H9 (cell line): ENCODE results near the gene CHID1. TPM values are rescaled to one million over a fixed set of nuclear protein-coding genes. Genes with fewer than 3 reads are reported as not detected.

Source experiments
- DNase-seq: peaks from one replicate; pipeline ENCODE4 v3.0.0-alpha.2; 2017
- H2AFZ ChIP-seq: one replicate; pipeline ENCODE4 v1.6.1; 2013; ENCODE audit warnings: mild to moderate bottlenecking, low read length, control low read depth, moderate library complexity
- H2AK5ac ChIP-seq: 2 replicates; pipeline ENCODE4 v1.6.1; 2013; ENCODE audit warnings: low read length, control low read depth, mixed read lengths; ENCODE audit not compliant: insufficient read length
- H2BK120ac ChIP-seq: one replicate; pipeline ENCODE4 v1.6.1; 2013; ENCODE audit warnings: low read depth, mild to moderate bottlenecking, low read length, control low read depth, inconsistent platforms; ENCODE audit not compliant: poor library complexity, severe bottlenecking
- H2BK12ac ChIP-seq: 2 replicates; pipeline ENCODE4 v1.6.1; 2013; ENCODE audit warnings: low read length, control low read depth, mixed read lengths, low read depth; ENCODE audit not compliant: insufficient read length
- H2BK15ac ChIP-seq: 2 replicates; pipeline ENCODE4 v1.6.1; 2013; ENCODE audit warnings: low read depth, low read length, control low read depth
- H2BK20ac ChIP-seq: one replicate; pipeline ENCODE4 v1.6.1; 2013; ENCODE audit warnings: low read depth, mild to moderate bottlenecking, low read length, control low read depth, inconsistent platforms; ENCODE audit not compliant: poor library complexity, severe bottlenecking
- H2BK5ac ChIP-seq: 2 replicates; pipeline ENCODE4 v1.6.1; 2013; ENCODE audit warnings: low read length, control low read depth, mixed read lengths; ENCODE audit not compliant: insufficient read length
- H3K14ac ChIP-seq: 2 replicates; pipeline ENCODE4 v1.6.1; 2013; ENCODE audit warnings: low read length, control low read depth; ENCODE audit not compliant: insufficient read depth
- H3K18ac ChIP-seq: 2 replicates; pipeline ENCODE4 v1.6.1; 2013; ENCODE audit warnings: low read depth, mild to moderate bottlenecking, mixed read lengths, low read length, control low read depth; ENCODE audit not compliant: insufficient read length
- H3K23ac ChIP-seq: 2 replicates; pipeline ENCODE4 v1.6.1; 2013; ENCODE audit warnings: low read length, control low read depth, mixed read lengths, low read depth; ENCODE audit not compliant: insufficient read length
- H3K23me2 ChIP-seq: 2 replicates; pipeline ENCODE4 v1.6.1; 2013; ENCODE audit warnings: low read depth, mild to moderate bottlenecking, mixed read lengths, low read length, control low read depth; ENCODE audit not compliant: insufficient read length, poor library complexity, severe bottlenecking
- H3K27ac ChIP-seq: 2 replicates; pipeline ENCODE4 v1.5.1; 2013; ENCODE audit warnings: low read length, control low read depth, mixed read lengths, low read depth; ENCODE audit not compliant: insufficient read length
- H3K27me3 ChIP-seq: 2 replicates; pipeline ENCODE4 v1.6.1; 2013; ENCODE audit warnings: low read length, control low read depth, inconsistent platforms; ENCODE audit not compliant: insufficient read depth
- H3K4ac ChIP-seq: 2 replicates; pipeline ENCODE4 v1.6.1; 2013; ENCODE audit warnings: low read depth, mild to moderate bottlenecking, control low read depth, inconsistent platforms, low read length, moderate library complexity
- H3K4me1 ChIP-seq: 2 replicates; pipeline ENCODE4 v1.6.1; 2013; ENCODE audit warnings: low read length, control low read depth, inconsistent platforms; ENCODE audit not compliant: insufficient read depth
- H3K4me2 ChIP-seq: 2 replicates; pipeline ENCODE4 v1.6.1; 2013; ENCODE audit warnings: low read length, control low read depth, mixed read lengths; ENCODE audit not compliant: insufficient read length, insufficient read depth
- H3K56ac ChIP-seq: 2 replicates; pipeline ENCODE4 v1.6.1; 2013; ENCODE audit warnings: low read depth, mild to moderate bottlenecking, mixed read lengths, low read length, control low read depth; ENCODE audit not compliant: insufficient read length
- H3K79me1 ChIP-seq: 2 replicates; pipeline ENCODE4 v1.6.1; 2013; ENCODE audit warnings: low read depth, mild to moderate bottlenecking, moderate library complexity, low read length, control low read depth, inconsistent platforms; ENCODE audit not compliant: insufficient read depth, poor library complexity, severe bottlenecking
- H3K79me2 ChIP-seq: 2 replicates; pipeline ENCODE4 v1.6.1; 2013; ENCODE audit warnings: low read length, control low read depth, inconsistent platforms; ENCODE audit not compliant: insufficient read depth
- H3K9ac ChIP-seq: 2 replicates; pipeline ENCODE4 v1.6.1; 2013; ENCODE audit warnings: low read length, control low read depth, mixed read lengths; ENCODE audit not compliant: insufficient read length; ENCODE audit errors: extremely low read depth
- H3K9me3 ChIP-seq: one replicate; pipeline ENCODE4 v1.6.1; 2013; ENCODE audit warnings: low read depth, low read length, inconsistent platforms; ENCODE audit not compliant: control insufficient read depth
- H3T11ph ChIP-seq: one replicate; pipeline ENCODE4 v1.6.1; 2013; ENCODE audit warnings: mild to moderate bottlenecking, low read length, control low read depth, inconsistent platforms
- H4K20me1 ChIP-seq: one replicate; pipeline ENCODE4 v1.6.1; 2013; ENCODE audit not compliant: control insufficient read depth, insufficient read length, insufficient read depth
- H4K5ac ChIP-seq: 2 replicates; pipeline ENCODE4 v1.6.1; 2013; ENCODE audit warnings: low read depth, mild to moderate bottlenecking, mixed read lengths, low read length, control low read depth; ENCODE audit not compliant: insufficient read length
- H4K8ac ChIP-seq: replicated peaks from 2 replicates; pipeline ENCODE4 v1.6.1; 2013; ENCODE audit warnings: low read length, control low read depth, mixed read lengths, low read depth; ENCODE audit not compliant: insufficient read length
- H4K91ac ChIP-seq: 2 replicates; pipeline ENCODE4 v1.6.1; 2013; ENCODE audit warnings: low read depth, mild to moderate bottlenecking, moderate library complexity, mixed read lengths, low read length, control low read depth; ENCODE audit not compliant: insufficient read length
- H3K27ac Mint-ChIP-seq, 3 experiments: 2 replicates in 2 of 3; 3 replicates in 1 of 3; pipeline ENCODE4 v1.8.0; 2020 to 2021; ENCODE audit warnings: mixed read lengths in 3 of 3, mild to moderate bottlenecking in 1 of 3, moderate library complexity in 1 of 3
- H3K27me3 Mint-ChIP-seq: 2 replicates; pipeline ENCODE4 v1.8.0; 2021; ENCODE audit warnings: low read depth, mild to moderate bottlenecking, moderate library complexity, mixed read lengths
- H3K36me3 Mint-ChIP-seq, 3 experiments: 2 replicates in 2 of 3; 3 replicates in 1 of 3; pipeline ENCODE4 v1.8.0; 2020 to 2021; ENCODE audit warnings: low read depth in 3 of 3, mixed read lengths in 3 of 3; ENCODE audit not compliant: insufficient read depth in 1 of 3
- H3K4me1 Mint-ChIP-seq, 2 experiments: 2 replicates each; pipeline ENCODE4 v1.8.0; 2020; ENCODE audit warnings: mixed read lengths in 2 of 2
- H3K4me3 Mint-ChIP-seq, 2 experiments: 2 replicates in 1 of 2; 3 replicates in 1 of 2; pipeline ENCODE4 v1.8.0; 2020 to 2021; ENCODE audit warnings: mild to moderate bottlenecking in 2 of 2, mixed read lengths in 2 of 2, moderate library complexity in 1 of 2
- H3K9me3 Mint-ChIP-seq, 2 experiments: 2 replicates in 1 of 2; 3 replicates in 1 of 2; pipeline ENCODE4 v1.8.0; 2020; ENCODE audit warnings: mild to moderate bottlenecking in 2 of 2, mixed read lengths in 2 of 2, moderate library complexity in 1 of 2
- WGBS: extraction: QIAGEN DNeasy Blood & Tissue Kit; methylation state at CpG from one replicate; pipeline ENCODE4 v1.1.7; 2013; ENCODE audit warnings: missing lambda C conversion rate, low lambda C conversion rate, mixed read lengths; ENCODE audit not compliant: insufficient read length; ENCODE audit errors: extremely low coverage; 5-methylcytosine and 5-hydroxymethylcytosine counted together
- total RNA-seq: library from RNA; stranded (reverse); gene quantifications from 2 replicates; pipeline ENCODE4 v1.2.1, GENCODE V29; 2021
- TF ChIP-seq, protein P1 (sequence below): fragments of 200-600 bp; sonication (generic); conservative IDR thresholded peaks from 3 replicates; pipeline ENCODE4 v1.8.0; 2021; ENCODE audit warnings: antibody characterized with exemption, mild to moderate bottlenecking

CHID1 gene
- total RNA-seq, 1 experiment from 2014 or later = 89.4 TPM

GRCh38 chr11:944711-945470 is 34.3 kb upstream of the CHID1 start:
- H3K27me3 Mint-ChIP-seq = no peaks in the 10 kb centered on the region
- H3K4me2 ChIP-seq = peak overlapping the region; percentile 40
- H3K23me2 ChIP-seq = no peaks in the 10 kb centered on the region
- no peak overlapping the region for H2BK15ac ChIP-seq
- peak overlapping the region; percentile 87 for H3K18ac ChIP-seq
- no peak overlapping the region for H2BK120ac ChIP-seq
- H2BK12ac ChIP-seq = no peak overlapping the region
- 0 out of 2 replicates have a peak overlapping the region, but pooled peaks have one; percentile 33 for H3K14ac ChIP-seq
- no peaks in the 10 kb centered on the region for H3K27me3 ChIP-seq
- WGBS = no CpG with 5 or more reads among the region's 13 CpGs
- no peak overlapping the region for H3K4ac ChIP-seq
- no peaks in the 10 kb centered on the region for H3K9me3 ChIP-seq
- peak overlapping the region; percentile 97 to 99 (median 99) for H3K27ac Mint-ChIP-seq
- H3K9me3 Mint-ChIP-seq = peaks cover 3 to 10% of the 10 kb centered on the region in 2 experiments; a peak in 4 of 5 replicates
- H4K5ac ChIP-seq = no peak overlapping the region
- DNase-seq = peak; percentile 89
- no peak overlapping the region for H2AFZ ChIP-seq
- peaks cover 17% of the 10 kb centered on the region; the same call in 1 of the 2 replicates for H3K4me1 ChIP-seq
- H3K56ac ChIP-seq = no peak overlapping the region
- H3K27ac ChIP-seq = peak overlapping the region; percentile 47
- peaks cover 68 to 76% of the 10 kb centered on the region in 2 experiments for H3K4me1 Mint-ChIP-seq
- no peak overlapping the region for H4K8ac ChIP-seq
- no peak overlapping the region for H3T11ph ChIP-seq
- no peak overlapping the region for H2AK5ac ChIP-seq
- peak overlapping the region; percentile 60 to 74 for H3K4me3 Mint-ChIP-seq
- H3K23ac ChIP-seq = no peak overlapping the region
- TF ChIP-seq, protein P1, sequence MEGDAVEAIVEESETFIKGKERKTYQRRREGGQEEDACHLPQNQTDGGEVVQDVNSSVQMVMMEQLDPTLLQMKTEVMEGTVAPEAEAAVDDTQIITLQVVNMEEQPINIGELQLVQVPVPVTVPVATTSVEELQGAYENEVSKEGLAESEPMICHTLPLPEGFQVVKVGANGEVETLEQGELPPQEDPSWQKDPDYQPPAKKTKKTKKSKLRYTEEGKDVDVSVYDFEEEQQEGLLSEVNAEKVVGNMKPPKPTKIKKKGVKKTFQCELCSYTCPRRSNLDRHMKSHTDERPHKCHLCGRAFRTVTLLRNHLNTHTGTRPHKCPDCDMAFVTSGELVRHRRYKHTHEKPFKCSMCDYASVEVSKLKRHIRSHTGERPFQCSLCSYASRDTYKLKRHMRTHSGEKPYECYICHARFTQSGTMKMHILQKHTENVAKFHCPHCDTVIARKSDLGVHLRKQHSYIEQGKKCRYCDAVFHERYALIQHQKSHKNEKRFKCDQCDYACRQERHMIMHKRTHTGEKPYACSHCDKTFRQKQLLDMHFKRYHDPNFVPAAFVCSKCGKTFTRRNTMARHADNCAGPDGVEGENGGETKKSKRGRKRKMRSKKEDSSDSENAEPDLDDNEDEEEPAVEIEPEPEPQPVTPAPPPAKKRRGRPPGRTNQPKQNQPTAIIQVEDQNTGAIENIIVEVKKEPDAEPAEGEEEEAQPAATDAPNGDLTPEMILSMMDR = peak; percentile 42; the same call in 2 of the 3 replicates
- no peak overlapping the region for H4K91ac ChIP-seq
- peaks cover 3% of the 10 kb centered on the region for H3K79me1 ChIP-seq
- no peaks in the 10 kb centered on the region for H4K20me1 ChIP-seq
- no peak overlapping the region for H2BK20ac ChIP-seq
- no peak overlapping the region for H2BK5ac ChIP-seq
- peaks cover 10 to 29% (median 18%) of the 10 kb centered on the region in 3 experiments for H3K36me3 Mint-ChIP-seq
- no peak overlapping the region for H3K9ac ChIP-seq
- peaks cover 5% of the 10 kb centered on the region; the same call in 1 of the 2 replicates for H3K79me2 ChIP-seq
